K562 (cell line): ENCODE results near the gene ING5. TPM values are rescaled to one million over a fixed set of nuclear protein-coding genes. Genes with fewer than 3 reads are reported as not detected.
A peak's percentile ranks its signal among the peaks of the same experiment; 100 is the strongest.

Experiments used
- ADNP ChIP-seq: fragments of 200-800 bp; sonication (Bioruptor generic); IDR thresholded peaks from 2 replicates; pipeline ENCODE4 v1.6.1; 2016; ENCODE audit warnings: missing genetic modification characterization, missing compliant biosample characterization
- CREM ChIP-seq: IDR thresholded peaks from 2 replicates; pipeline ENCODE4 v1.6.1; 2014; ENCODE audit warnings: antibody characterized with exemption, low read depth
- EP400 ChIP-seq: fragments of 450-650 bp; IDR thresholded peaks from 2 replicates; pipeline ENCODE4 v1.6.1; 2017; ENCODE audit warnings: antibody characterized with exemption, mild to moderate bottlenecking, moderate library complexity
- FOXM1 ChIP-seq, 2 experiments: fragments of 450-650 bp in 1 of 2; sonication (generic) in 1 of 2; formaldehyde crosslinking in 1 of 2; IDR thresholded peaks; 2 replicates each; pipeline versions ENCODE4 v1.6.1 to v1.9.0; 2017 to 2022; ENCODE audit warnings: low read depth in 2 of 2, mild to moderate bottlenecking in 2 of 2, missing genetic modification reagents in 1 of 2, moderate library complexity in 1 of 2
- FOXO4 ChIP-seq: fragments of 450-650 bp; formaldehyde crosslinking; IDR thresholded peaks from 2 replicates; pipeline ENCODE4 v1.4.0; 2020; ENCODE audit warnings: mild to moderate bottlenecking, moderate library complexity
- FOXP1 ChIP-seq: sonication (generic); formaldehyde crosslinking; IDR thresholded peaks from 2 replicates; pipeline ENCODE4 v1.8.0; 2022; ENCODE audit warnings: mild to moderate bottlenecking, missing genetic modification reagents
- KDM1A ChIP-seq, 2 experiments: fragments of 450-650 bp; IDR thresholded peaks; 2 replicates each; pipeline ENCODE4 v1.6.1; 2016; ENCODE audit warnings: mild to moderate bottlenecking in 2 of 2
- MAZ ChIP-seq, 2 experiments: fragments of 450-650 bp in 1 of 2; sonication (generic) in 1 of 2; formaldehyde crosslinking; IDR thresholded peaks in 1 of 2; conservative IDR thresholded peaks in 1 of 2; 2 replicates each; pipeline versions ENCODE4 v1.4.0 to v1.5.0; 2020; ENCODE audit warnings: mild to moderate bottlenecking in 1 of 2, missing genetic modification reagents in 1 of 2
- NFE2 ChIP-seq: IDR thresholded peaks from 2 replicates; pipeline ENCODE4 v1.6.1; 2014; ENCODE audit warnings: antibody characterized with exemption, low read depth
- PTBP1 ChIP-seq: fragments of 200-400 bp; formaldehyde crosslinking; IDR thresholded peaks from 2 replicates; pipeline ENCODE4 v1.6.1; 2017; ENCODE audit warnings: low read depth, low read length
- RERE ChIP-seq: sonication (generic); formaldehyde crosslinking; IDR thresholded peaks from 2 replicates; pipeline ENCODE4 v1.8.0; 2023; ENCODE audit warnings: missing genetic modification reagents, mild to moderate bottlenecking, borderline replicate concordance
- SMARCC2 ChIP-seq: fragments of 450-650 bp; IDR thresholded peaks from 2 replicates; pipeline ENCODE4 v1.6.1; 2017; ENCODE audit warnings: antibody characterized with exemption, moderate library complexity, mild to moderate bottlenecking, low read depth
- SREBF1 ChIP-seq: fragments of 150-350 bp; IDR thresholded peaks from 2 replicates; pipeline ENCODE4 v1.6.1; 2014; ENCODE audit warnings: antibody characterized with exemption, low read depth, low read length, borderline replicate concordance
- ZNF134 ChIP-seq: fragments of 250-450 bp; sonication (Bioruptor Pico); conservative IDR thresholded peaks from 2 replicates; pipeline ENCODE4 v1.4.0; 2020
- ZNF511 ChIP-seq: sonication (generic); formaldehyde crosslinking; IDR thresholded peaks from 2 replicates; pipeline ENCODE4 v1.8.0; 2022; ENCODE audit warnings: mild to moderate bottlenecking, missing genetic modification reagents
- ZNF609 ChIP-seq: sonication (generic); formaldehyde crosslinking; IDR thresholded peaks from 2 replicates; pipeline ENCODE4 v1.8.1; 2023; ENCODE audit warnings: missing genetic modification reagents, mild to moderate bottlenecking, borderline replicate concordance
- polyA plus RNA-seq, 8 experiments: library from polyadenylated mRNA; depleted of rRNA in 4 of 8; stranded (reverse) in 5 of 8; unstranded in 3 of 8; fragments of >200 nt; fragmentation: Nextera tagmentation in 2 of 8; fragmentation: Illumina TruSeq in 1 of 8; extraction: Ambion mirVana in 2 of 8; extraction: Trizol in 1 of 8; gene quantifications; 2 replicates each; pipeline versions ENCODE4 v1.2.1 to v1.2.3, GENCODE V29; 2011 to 2014; ENCODE audit warnings: inconsistent platforms in 1 of 8, missing spikeins in 1 of 8
- total RNA-seq, 7 experiments: library from RNA; depleted of rRNA in 6 of 7; stranded (reverse); fragments of >200 nt in 6 of 7; fragmentation: Illumina TruSeq in 2 of 7; extraction: Trizol in 2 of 7; gene quantifications; 2 replicates each; pipeline versions ENCODE4 v1.2.1 to v1.2.3, GENCODE V29; 2011 to 2021; ENCODE audit warnings: low replicate concordance in 1 of 7

The ING5 gene
- total and polyA plus RNA-seq, 9 of the 15 experiments (the other 6 are each of a cell fraction or from before 2014, with no cell fraction given) = 10.4 to 53.3 (median 27.9) TPM

- no peak for TF ChIP-seq FOXO4
- TF ChIP-seq SREBF1 = no peak
- no peak for TF ChIP-seq MAZ (CRISPR knock-in tag; conservative IDR thresholded peaks at IDR 0.05 in 1 of 2, IDR thresholded peaks at IDR 0.05 in 1 of 2)
- TF ChIP-seq NFE2 = no peak
- 0 out of 2 replicates have a peak, but pooled peaks have one; percentile 43 for TF ChIP-seq ZNF511 (CRISPR knock-in tag)
- TF ChIP-seq CREM = no peak
- TF ChIP-seq ZNF134 = peak; percentile 100
- no peak for TF ChIP-seq SMARCC2
- peak; percentile 97 for TF ChIP-seq FOXM1 (IDR thresholded peaks at IDR 0.05; ENCODE audit: low read depth)
- TF ChIP-seq FOXM1 (CRISPR knock-in tag; IDR thresholded peaks at IDR 0.05; ENCODE audit: low read depth) = no peak
- TF ChIP-seq RERE (CRISPR knock-in tag) = peak; percentile 31; the same call in 1 of the 2 replicates
- TF ChIP-seq FOXP1 (CRISPR knock-in tag) = peak; percentile 59; the same call in 1 of the 2 replicates
- TF ChIP-seq EP400 = no peak
- TF ChIP-seq ADNP (tag) = peak; percentile 95
- peak; percentile 92 for TF ChIP-seq PTBP1
- TF ChIP-seq ZNF609 = peak; percentile 38; the same call in 1 of the 2 replicates
- peak; percentile 21 to 53; a peak in 1 of 4 replicates for TF ChIP-seq KDM1A (IDR thresholded peaks at IDR 0.05)
These were observed 58.5 kb downstream of the ING5 start (continued) for GRCh38 chr2:241760301-241760771.
